Panc1 (cell line): ENCODE measurements around the gene FBXW8.

ENCODE experiments used
- POLR2AphosphoS5 ChIP-seq: IDR thresholded peaks from 2 replicates; pipeline ENCODE4 v1.6.1; 2012; ENCODE audit warnings: mild to moderate bottlenecking, low read depth, low read length, moderate library complexity
- SIN3A ChIP-seq: IDR thresholded peaks from 2 replicates; pipeline ENCODE4 v1.6.1; 2012; ENCODE audit warnings: low read depth, mild to moderate bottlenecking, low read length, moderate library complexity, borderline replicate concordance; ENCODE audit not compliant: insufficient read depth
- TCF7L2 ChIP-seq: IDR thresholded peaks from 2 replicates; pipeline ENCODE4 v1.6.1; 2011; ENCODE audit warnings: mild to moderate bottlenecking, low read depth, low read length, inconsistent platforms
- TF ChIP-seq, protein P1 (sequence below): fragments of 450-650 bp; IDR thresholded peaks from 2 replicates; pipeline ENCODE4 v1.5.1; 2017; ENCODE audit warnings: mild to moderate bottlenecking
- TF ChIP-seq, protein P2 (sequence below), 2 experiments: IDR thresholded peaks; 2 replicates each; pipeline ENCODE4 v1.6.1; 2011 to 2012; ENCODE audit warnings: low read depth in 2 of 2, control low read depth in 1 of 2, low read length in 1 of 2, mild to moderate bottlenecking in 1 of 2, moderate library complexity in 1 of 2; ENCODE audit not compliant: insufficient read depth in 1 of 2

DNA sequence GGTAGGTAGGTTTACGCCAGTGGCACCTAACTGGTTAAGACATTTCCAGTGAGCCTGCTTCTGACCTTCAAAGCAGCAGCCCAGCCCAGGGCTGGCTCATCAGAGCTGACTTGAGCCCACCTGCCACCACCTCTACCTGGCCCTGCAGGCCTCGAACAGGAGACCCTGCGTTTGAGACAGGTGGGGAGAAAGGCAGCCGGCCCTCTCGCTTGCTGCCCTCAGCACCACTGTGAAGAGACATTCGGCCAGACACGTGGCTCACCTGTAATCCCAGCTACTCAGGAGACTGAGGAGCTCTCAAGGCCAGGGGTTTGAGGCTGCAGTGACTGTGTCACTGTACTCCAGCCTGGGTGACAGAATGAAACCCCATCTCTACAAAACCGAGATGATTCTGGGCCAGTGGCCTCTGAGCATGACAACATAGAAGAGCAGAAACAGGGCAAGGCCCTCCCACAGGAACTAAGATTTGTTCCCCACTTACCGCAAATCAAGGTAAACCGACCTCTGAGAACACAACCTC is 114.3 kb downstream of the FBXW8 start:
- TF ChIP-seq, protein P1, sequence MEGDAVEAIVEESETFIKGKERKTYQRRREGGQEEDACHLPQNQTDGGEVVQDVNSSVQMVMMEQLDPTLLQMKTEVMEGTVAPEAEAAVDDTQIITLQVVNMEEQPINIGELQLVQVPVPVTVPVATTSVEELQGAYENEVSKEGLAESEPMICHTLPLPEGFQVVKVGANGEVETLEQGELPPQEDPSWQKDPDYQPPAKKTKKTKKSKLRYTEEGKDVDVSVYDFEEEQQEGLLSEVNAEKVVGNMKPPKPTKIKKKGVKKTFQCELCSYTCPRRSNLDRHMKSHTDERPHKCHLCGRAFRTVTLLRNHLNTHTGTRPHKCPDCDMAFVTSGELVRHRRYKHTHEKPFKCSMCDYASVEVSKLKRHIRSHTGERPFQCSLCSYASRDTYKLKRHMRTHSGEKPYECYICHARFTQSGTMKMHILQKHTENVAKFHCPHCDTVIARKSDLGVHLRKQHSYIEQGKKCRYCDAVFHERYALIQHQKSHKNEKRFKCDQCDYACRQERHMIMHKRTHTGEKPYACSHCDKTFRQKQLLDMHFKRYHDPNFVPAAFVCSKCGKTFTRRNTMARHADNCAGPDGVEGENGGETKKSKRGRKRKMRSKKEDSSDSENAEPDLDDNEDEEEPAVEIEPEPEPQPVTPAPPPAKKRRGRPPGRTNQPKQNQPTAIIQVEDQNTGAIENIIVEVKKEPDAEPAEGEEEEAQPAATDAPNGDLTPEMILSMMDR, result no peak
- no peak for TF ChIP-seq POLR2AphosphoS5
- TF ChIP-seq, protein P2, sequence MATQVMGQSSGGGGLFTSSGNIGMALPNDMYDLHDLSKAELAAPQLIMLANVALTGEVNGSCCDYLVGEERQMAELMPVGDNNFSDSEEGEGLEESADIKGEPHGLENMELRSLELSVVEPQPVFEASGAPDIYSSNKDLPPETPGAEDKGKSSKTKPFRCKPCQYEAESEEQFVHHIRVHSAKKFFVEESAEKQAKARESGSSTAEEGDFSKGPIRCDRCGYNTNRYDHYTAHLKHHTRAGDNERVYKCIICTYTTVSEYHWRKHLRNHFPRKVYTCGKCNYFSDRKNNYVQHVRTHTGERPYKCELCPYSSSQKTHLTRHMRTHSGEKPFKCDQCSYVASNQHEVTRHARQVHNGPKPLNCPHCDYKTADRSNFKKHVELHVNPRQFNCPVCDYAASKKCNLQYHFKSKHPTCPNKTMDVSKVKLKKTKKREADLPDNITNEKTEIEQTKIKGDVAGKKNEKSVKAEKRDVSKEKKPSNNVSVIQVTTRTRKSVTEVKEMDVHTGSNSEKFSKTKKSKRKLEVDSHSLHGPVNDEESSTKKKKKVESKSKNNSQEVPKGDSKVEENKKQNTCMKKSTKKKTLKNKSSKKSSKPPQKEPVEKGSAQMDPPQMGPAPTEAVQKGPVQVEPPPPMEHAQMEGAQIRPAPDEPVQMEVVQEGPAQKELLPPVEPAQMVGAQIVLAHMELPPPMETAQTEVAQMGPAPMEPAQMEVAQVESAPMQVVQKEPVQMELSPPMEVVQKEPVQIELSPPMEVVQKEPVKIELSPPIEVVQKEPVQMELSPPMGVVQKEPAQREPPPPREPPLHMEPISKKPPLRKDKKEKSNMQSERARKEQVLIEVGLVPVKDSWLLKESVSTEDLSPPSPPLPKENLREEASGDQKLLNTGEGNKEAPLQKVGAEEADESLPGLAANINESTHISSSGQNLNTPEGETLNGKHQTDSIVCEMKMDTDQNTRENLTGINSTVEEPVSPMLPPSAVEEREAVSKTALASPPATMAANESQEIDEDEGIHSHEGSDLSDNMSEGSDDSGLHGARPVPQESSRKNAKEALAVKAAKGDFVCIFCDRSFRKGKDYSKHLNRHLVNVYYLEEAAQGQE (IDR thresholded peaks at IDR 0.05; ENCODE audit: insufficient read depth in 1 of 2, low read depth in 2 of 2, low read length in 1 of 2), result no peak
- TF ChIP-seq SIN3A, result no peak
- TF ChIP-seq TCF7L2, result no peak
